ENCODE results near the gene SHROOM2.

SHROOM2 gene

GRCh38 chrX:9880237-9880636 is 94.0 kb downstream of the SHROOM2 start:
- Histone ChIP-seq H3K36me3 (ENCODE audit: control insufficient read depth, insufficient read depth, low read length) (no peaks in the 10 kb centered on the region), H3K4me1 (ENCODE audit: control insufficient read depth, insufficient read depth, low read length) (no peaks in the 10 kb centered on the region), H3K9ac (ENCODE audit: low read length) (no peak overlapping the region), H3K27ac (ENCODE audit: low read depth, low read length) (no peak overlapping the region), H3K4me3 (ENCODE audit: low read length) (no peak overlapping the region), H3K27me3 (ENCODE audit: control insufficient read depth, insufficient read depth, low read length) (no peaks in the 10 kb centered on the region)

DNA sequence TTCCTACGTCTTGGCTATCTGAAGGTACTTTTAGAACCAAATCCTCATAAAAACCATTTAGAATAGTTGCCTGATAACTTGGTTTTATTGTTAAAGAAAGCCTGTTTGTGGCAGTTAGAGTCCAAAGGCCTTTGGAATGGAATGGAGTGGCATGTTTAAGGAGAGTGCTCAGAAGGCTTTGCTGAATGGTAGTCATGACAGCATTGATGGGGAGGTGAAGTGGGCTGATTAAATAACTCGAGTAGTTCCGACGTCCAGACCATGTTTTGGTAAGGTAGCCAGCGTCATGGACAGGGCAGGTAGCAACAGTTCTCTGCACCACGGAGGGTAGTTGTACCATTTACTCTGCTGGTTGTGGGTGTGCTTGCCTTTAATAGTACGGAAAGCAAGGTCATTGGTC is 94.6 kb downstream of the SHROOM2 start:
- H3K4me1 ChIP-seq (ENCODE audit: control insufficient read depth, insufficient read depth, low read length), result no peaks in the 10 kb centered on the region
- no peaks in the 10 kb centered on the region for H3K36me3 ChIP-seq (ENCODE audit: control insufficient read depth, insufficient read depth, low read length)
- H3K27me3 ChIP-seq (ENCODE audit: control insufficient read depth, insufficient read depth, low read length), result no peaks in the 10 kb centered on the region
- H3K27ac ChIP-seq (ENCODE audit: low read depth, low read length), result no peak overlapping the region
- H3K9ac ChIP-seq (ENCODE audit: low read length), result no peak overlapping the region
- H3K4me3 ChIP-seq (ENCODE audit: low read length), result no peak overlapping the region

DNA sequence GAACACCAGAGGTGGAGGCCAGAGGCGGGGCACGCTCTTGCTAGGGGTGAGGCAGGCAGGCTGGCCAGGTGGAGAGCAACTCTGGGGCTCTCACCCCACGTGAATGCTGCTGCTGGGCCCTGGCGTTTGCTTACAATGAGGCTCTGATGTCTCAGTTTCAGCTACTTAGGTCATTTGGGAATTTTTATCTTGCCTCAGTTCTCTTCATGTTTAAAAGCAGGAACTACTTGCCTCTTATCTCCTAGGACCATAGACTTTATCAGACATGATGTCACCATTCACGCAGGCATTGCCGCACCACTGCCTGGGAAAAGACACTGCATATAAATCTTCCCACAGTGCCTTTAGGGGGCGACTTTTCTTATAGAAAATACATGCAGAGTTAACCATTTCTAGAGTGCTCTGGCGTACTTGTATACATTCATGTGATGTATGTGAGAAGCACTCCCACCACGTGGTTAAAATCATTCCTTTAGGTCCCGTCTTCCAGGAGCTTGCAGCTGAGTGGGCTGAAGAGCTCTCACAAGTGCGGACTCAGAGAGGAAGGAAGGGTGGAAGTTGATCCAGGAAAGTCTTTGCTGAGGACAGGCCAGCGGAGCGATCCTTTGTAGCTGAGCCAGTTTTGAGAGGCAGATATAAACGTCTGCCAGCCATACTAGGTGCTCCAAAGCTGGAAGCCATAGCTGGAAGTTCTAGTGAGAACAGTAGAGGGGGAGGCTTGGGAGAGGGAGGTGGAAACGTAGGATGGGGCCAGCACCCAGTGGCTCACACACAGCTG is 96.6 kb downstream of the SHROOM2 start:
- Histone ChIP-seq H3K9ac (ENCODE audit: low read length) (no peak overlapping the region), H3K4me1 (ENCODE audit: control insufficient read depth, insufficient read depth, low read length) (no peaks in the 10 kb centered on the region), H3K4me3 (ENCODE audit: low read length) (no peak overlapping the region), H3K36me3 (ENCODE audit: control insufficient read depth, insufficient read depth, low read length) (no peaks in the 10 kb centered on the region), H3K27me3 (ENCODE audit: control insufficient read depth, insufficient read depth, low read length) (no peaks in the 10 kb centered on the region), H3K27ac (ENCODE audit: low read depth, low read length) (no peak overlapping the region)

- Histone ChIP-seq H3K9ac (ENCODE audit: low read length) (no peak overlapping the region), H3K27ac (ENCODE audit: low read depth, low read length) (no peak overlapping the region), H3K36me3 (ENCODE audit: control insufficient read depth, insufficient read depth, low read length) (no peaks in the 10 kb centered on the region), H3K4me1 (ENCODE audit: control insufficient read depth, insufficient read depth, low read length) (no peaks in the 10 kb centered on the region), H3K4me3 (ENCODE audit: low read length) (no peak overlapping the region), H3K27me3 (ENCODE audit: control insufficient read depth, insufficient read depth, low read length) (no peaks in the 10 kb centered on the region)
These were observed 98.0 kb downstream of the SHROOM2 start for GRCh38 chrX:9884031-9884779.

- H3K4me1 ChIP-seq (ENCODE audit: control insufficient read depth, insufficient read depth, low read length), result no peaks in the 10 kb centered on the region
- H3K27me3 ChIP-seq (ENCODE audit: control insufficient read depth, insufficient read depth, low read length), result no peaks in the 10 kb centered on the region
- H3K27ac ChIP-seq (ENCODE audit: low read depth, low read length), result no peak overlapping the region
- H3K4me3 ChIP-seq (ENCODE audit: low read length), result no peak overlapping the region
- H3K9ac ChIP-seq (ENCODE audit: low read length), result no peak overlapping the region
- H3K36me3 ChIP-seq (ENCODE audit: control insufficient read depth, insufficient read depth, low read length), result no peaks in the 10 kb centered on the region
These were observed 98.9 kb downstream of the SHROOM2 start for GRCh38 chrX:9885150-9885549.

DNA sequence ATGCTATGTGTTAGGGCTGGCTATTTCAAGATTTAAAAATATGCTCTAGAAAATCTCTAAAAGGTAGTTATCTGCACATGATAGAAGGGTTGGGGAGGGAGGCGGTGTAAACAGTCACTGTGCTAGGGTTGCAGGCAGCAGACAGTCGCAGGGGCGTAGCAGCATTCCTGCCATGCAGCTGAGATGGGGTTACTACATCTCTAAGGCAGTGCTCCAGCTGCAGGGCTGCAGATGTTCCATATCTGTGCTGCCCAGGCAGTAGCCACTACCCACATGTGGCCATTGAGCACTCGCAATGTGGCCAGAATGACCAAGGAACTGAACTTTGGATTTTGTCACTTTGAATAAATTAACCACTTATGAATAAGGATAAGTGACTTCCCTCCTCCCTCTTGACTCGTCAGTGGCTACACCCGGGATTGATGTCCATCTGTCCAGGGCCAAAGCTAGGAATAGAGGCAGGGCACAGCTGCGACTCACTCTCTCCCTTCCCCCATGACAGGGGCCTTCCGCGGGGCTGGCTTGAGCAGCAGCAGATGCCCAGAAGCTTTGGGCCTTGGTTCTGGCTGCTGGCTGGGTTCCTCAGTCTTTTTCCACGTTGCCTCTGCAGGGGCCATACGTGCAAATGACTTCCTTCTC is 101.5 kb downstream of the SHROOM2 start:
- no peaks in the 10 kb centered on the region for H3K27me3 ChIP-seq (ENCODE audit: control insufficient read depth, insufficient read depth, low read length)

DNA sequence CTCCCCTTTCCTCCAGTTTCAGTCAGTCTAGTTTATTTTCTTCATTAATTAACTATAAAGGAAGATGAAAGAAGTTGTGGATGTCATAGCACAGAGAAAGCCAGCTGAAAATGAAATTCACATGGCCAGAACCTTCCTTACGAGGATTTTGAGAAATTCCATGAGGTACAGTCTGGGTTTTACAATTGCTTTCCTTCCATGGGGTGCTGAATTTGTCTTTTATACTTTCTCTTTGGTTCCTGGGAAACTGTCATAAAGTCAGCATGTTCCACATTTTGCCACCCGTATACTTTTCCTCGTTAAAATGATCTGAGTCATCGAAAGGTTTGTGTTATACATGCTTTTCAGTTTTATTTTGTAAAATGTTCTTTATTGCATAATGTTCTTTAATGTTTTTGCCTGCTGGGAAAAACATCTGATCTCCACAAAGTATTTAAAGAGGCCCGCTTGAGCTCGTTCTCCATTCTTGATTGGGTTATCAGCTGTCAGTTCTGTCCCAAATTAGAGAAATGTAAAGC is 102.8 kb downstream of the SHROOM2 start:
- H3K4me3 ChIP-seq (ENCODE audit: low read length), result no peak overlapping the region
- no peaks in the 10 kb centered on the region for H3K27me3 ChIP-seq (ENCODE audit: control insufficient read depth, insufficient read depth, low read length)
- H3K27ac ChIP-seq (ENCODE audit: low read depth, low read length), result no peak overlapping the region
- H3K36me3 ChIP-seq (ENCODE audit: control insufficient read depth, insufficient read depth, low read length), result no peaks in the 10 kb centered on the region
- H3K4me1 ChIP-seq (ENCODE audit: control insufficient read depth, insufficient read depth, low read length), result no peaks in the 10 kb centered on the region
- no peak overlapping the region for H3K9ac ChIP-seq (ENCODE audit: low read length)

More for the DNA sequence above, 101.5 kb downstream of the SHROOM2 start:
- Histone ChIP-seq H3K4me3 (ENCODE audit: low read length) (no peak overlapping the region), H3K27ac (ENCODE audit: low read depth, low read length) (no peak overlapping the region), H3K9ac (ENCODE audit: low read length) (no peak overlapping the region), H3K4me1 (ENCODE audit: control insufficient read depth, insufficient read depth, low read length) (no peaks in the 10 kb centered on the region), H3K36me3 (ENCODE audit: control insufficient read depth, insufficient read depth, low read length) (no peaks in the 10 kb centered on the region)

- Histone ChIP-seq H3K4me3 (ENCODE audit: low read length) (no peak overlapping the region), H3K27me3 (ENCODE audit: control insufficient read depth, insufficient read depth, low read length) (no peaks in the 10 kb centered on the region), H3K9ac (ENCODE audit: low read length) (no peak overlapping the region)
These were observed 104.5 kb downstream of the SHROOM2 start for GRCh38 chrX:9890681-9891091.

DNA sequence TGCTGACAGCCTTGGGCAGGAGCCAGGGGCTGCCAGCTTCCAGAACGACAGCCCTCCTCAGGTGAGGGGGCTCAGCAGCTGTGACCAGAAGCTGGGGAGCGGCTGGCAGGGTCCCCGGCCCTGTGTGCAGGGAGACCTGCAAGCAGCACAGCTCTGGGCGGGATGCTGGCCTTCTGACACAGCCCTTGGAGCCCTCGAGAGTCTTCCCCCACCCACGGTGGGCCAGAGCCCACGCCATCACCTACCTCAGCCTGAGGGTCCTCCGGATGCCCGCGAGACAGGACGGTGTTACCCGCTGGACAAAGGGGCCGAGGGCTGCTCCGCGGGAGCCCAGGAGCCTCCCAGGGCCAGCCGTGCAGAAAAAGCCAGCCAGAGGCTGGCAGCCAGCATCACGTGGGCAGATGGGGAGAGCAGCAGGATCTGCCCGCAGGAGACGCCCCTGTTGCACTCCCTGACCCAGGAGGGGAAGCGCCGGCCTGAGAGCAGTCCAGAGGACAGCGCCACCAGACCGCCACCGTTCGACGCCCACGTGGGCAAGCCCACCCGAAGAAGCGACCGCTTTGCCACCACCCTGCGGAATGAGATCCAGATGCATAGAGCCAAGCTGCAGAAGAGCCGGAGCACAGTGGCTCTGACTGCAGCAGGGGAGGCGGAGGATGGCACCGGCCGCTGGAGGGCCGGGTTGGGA is 109.1 kb downstream of the SHROOM2 start:
- Histone ChIP-seq H3K36me3 (ENCODE audit: control insufficient read depth, insufficient read depth, low read length) (no peaks in the 10 kb centered on the region), H3K9ac (ENCODE audit: low read length) (no peak overlapping the region), H3K4me3 (ENCODE audit: low read length) (no peak overlapping the region), H3K27ac (ENCODE audit: low read depth, low read length) (no peak overlapping the region), H3K27me3 (ENCODE audit: control insufficient read depth, insufficient read depth, low read length) (no peaks in the 10 kb centered on the region), H3K4me1 (ENCODE audit: control insufficient read depth, insufficient read depth, low read length) (peaks cover 4% of the 10 kb centered on the region)

More at GRCh38 chrX:9890681-9891091, 104.5 kb downstream of the SHROOM2 start:
- no peaks in the 10 kb centered on the region for H3K36me3 ChIP-seq (ENCODE audit: control insufficient read depth, insufficient read depth, low read length)
- no peaks in the 10 kb centered on the region for H3K4me1 ChIP-seq (ENCODE audit: control insufficient read depth, insufficient read depth, low read length)
- no peak overlapping the region for H3K27ac ChIP-seq (ENCODE audit: low read depth, low read length)

DNA sequence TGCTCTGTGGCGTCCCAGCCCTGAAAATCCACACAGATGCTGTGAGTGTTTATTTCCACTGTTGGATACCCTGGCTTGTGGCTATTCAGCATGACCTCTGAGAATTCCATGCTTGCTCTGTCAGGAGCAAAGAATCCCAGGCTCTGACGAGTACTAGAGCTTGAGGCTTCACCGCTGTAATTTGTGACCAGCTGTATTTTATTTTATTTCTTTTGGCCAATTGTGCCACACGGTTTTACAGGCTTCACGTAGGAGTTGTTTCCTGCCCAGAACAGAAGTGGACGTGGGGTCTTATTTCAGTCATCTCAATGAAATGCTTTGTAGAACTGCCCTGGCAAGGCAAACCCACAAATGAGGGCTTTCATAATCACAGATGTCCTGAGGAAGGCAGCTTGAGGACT is 111.5 kb downstream of the SHROOM2 start:
- H3K9ac ChIP-seq (ENCODE audit: low read length), result no peak overlapping the region

DNA sequence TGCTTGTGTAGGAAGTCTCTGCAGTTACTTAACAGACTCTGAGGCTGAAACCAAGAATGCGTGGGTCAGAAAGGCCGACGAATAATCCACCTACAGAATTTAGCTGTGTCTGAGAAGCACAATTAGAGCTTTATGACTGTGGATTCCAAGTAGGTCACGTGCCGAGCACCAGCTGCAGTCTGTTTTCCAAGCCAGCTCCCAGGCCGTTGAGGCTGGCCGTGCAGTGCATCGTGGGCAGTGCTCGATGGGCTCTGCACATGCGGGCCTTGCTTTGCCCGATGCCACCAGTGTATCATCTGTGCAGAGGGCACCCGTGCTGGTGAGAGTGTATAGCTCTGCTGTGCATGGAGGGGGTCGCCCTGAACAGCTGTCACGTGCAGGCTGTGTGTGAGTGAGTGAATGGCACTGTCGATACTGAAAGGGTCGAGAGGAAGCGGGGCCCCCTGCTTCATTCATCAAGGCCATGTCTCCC is 113.4 kb downstream of the SHROOM2 start:
- Histone ChIP-seq H3K4me1 (ENCODE audit: control insufficient read depth, insufficient read depth, low read length) (peaks cover 4% of the 10 kb centered on the region), H3K9ac (ENCODE audit: low read length) (no peak overlapping the region), H3K27me3 (ENCODE audit: control insufficient read depth, insufficient read depth, low read length) (no peaks in the 10 kb centered on the region), H3K36me3 (ENCODE audit: control insufficient read depth, insufficient read depth, low read length) (no peaks in the 10 kb centered on the region), H3K4me3 (ENCODE audit: low read length) (no peak overlapping the region), H3K27ac (ENCODE audit: low read depth, low read length) (no peak overlapping the region)

More for the DNA sequence above, 111.5 kb downstream of the SHROOM2 start:
- no peaks in the 10 kb centered on the region for H3K36me3 ChIP-seq (ENCODE audit: control insufficient read depth, insufficient read depth, low read length)
- no peak overlapping the region for H3K27ac ChIP-seq (ENCODE audit: low read depth, low read length)
- no peaks in the 10 kb centered on the region for H3K27me3 ChIP-seq (ENCODE audit: control insufficient read depth, insufficient read depth, low read length)
- peaks cover 4% of the 10 kb centered on the region for H3K4me1 ChIP-seq (ENCODE audit: control insufficient read depth, insufficient read depth, low read length)
- no peak overlapping the region for H3K4me3 ChIP-seq (ENCODE audit: low read length)

DNA sequence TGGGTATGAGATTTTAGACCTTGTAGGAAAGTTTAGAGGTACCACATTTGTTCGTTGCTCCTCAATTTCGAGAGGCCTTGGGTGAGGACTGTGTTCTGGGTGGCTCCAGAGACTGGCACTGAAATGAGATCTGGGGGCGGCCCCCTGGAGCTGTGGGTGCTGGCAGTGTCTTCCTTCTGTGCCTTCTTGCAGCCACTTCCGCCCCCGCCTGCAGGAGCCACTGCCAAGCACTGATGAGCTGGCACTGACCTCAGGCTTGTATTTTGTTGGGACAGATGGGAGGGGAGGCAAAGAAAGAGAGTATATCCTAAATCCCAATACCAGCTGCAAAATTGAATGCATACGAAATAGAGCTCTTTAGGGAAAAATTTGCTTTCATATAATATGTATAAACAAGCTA is 116.4 kb downstream of the SHROOM2 start:
- H3K4me3 ChIP-seq (ENCODE audit: low read length), result no peak overlapping the region
- H3K36me3 ChIP-seq (ENCODE audit: control insufficient read depth, insufficient read depth, low read length), result no peaks in the 10 kb centered on the region
- H3K27ac ChIP-seq (ENCODE audit: low read depth, low read length), result no peak overlapping the region
- H3K9ac ChIP-seq (ENCODE audit: low read length), result no peak overlapping the region
- H3K27me3 ChIP-seq (ENCODE audit: control insufficient read depth, insufficient read depth, low read length), result no peaks in the 10 kb centered on the region
- peaks cover 4% of the 10 kb centered on the region for H3K4me1 ChIP-seq (ENCODE audit: control insufficient read depth, insufficient read depth, low read length)
